NCI-H69 (cell line): Measurements from ENCODE around the gene PTCD3.
A peak's percentile ranks its signal among the peaks of the same experiment; 100 is the strongest.

Experiments used
- DNase-seq: peaks from one replicate; lab custom pipeline; 2025; lab: John Stamatoyannopoulos, UW

Gene PTCD3

GRCh38 chr2:86143926-86144685 lies 38.1 kb downstream of the PTCD3 start:
- DNase-seq, result no peak

DNA sequence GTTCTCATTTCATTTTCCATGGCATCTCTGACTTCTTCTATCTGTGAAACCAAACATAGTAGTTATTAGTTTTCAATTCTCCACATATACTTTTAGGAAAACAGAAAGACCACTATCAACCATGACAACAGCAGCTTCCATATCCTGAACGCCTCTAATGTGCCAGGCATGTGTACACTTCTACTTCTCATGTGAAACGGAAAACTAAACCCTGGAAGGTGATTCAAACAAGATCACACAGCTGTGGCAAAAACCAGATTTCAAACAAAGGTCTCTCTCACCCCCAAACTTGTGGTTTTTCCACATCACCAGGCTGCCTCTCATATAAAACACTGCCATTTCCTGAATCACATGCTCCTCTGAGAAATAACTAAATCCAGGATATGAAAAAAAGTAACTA lies 41.8 kb downstream of the PTCD3 start:
- DNase-seq, result no peak

- no peak for DNase-seq
These were observed 44.5 kb downstream of the PTCD3 start for GRCh38 chr2:86150502-86150901.

DNA sequence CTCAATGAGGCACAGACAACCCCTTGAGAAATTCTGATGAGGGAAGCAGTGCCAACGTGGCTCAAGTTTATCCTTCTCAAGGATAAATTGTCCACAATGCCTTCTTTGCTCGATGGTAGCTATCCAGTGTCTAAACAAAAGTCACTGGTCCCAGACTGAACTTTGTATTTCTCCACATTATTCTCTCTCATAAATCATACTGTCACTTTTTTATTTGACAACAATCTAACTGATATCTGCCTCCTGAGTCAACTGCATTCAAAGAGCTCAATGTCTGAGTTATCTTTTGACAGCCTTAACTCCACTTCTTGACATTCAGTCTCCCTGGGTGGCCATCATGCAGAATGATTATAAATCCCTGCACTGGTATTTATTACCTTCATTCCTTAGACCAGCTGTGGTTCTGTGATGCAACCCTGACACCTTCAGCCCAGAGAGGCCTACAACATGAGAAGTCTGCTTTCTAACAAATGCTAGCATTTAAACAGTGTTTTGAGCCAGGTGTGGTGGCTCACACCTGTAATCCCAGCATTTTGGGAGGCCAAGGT lies 51.0 kb downstream of the PTCD3 start:
- no peak for DNase-seq

DNA sequence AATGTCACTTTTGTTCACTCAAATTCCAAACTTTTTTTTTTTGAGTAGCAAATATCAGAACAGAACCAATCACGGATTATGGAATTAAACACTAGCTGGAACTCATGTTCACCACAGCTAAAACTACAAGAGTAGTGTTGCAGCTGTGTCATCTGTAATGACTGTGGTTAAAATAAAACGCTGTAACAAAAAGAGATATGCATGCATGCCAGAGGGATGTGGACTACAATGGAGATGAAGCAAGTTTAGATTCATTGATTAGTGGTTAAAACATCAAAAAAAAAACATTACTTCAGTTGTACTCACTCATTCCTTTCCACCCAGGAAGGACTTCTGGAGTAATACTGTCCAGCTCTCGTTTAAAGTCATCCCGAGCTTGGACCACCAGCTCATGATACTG lies 52.3 kb downstream of the PTCD3 start:
- no peak for DNase-seq

DNA sequence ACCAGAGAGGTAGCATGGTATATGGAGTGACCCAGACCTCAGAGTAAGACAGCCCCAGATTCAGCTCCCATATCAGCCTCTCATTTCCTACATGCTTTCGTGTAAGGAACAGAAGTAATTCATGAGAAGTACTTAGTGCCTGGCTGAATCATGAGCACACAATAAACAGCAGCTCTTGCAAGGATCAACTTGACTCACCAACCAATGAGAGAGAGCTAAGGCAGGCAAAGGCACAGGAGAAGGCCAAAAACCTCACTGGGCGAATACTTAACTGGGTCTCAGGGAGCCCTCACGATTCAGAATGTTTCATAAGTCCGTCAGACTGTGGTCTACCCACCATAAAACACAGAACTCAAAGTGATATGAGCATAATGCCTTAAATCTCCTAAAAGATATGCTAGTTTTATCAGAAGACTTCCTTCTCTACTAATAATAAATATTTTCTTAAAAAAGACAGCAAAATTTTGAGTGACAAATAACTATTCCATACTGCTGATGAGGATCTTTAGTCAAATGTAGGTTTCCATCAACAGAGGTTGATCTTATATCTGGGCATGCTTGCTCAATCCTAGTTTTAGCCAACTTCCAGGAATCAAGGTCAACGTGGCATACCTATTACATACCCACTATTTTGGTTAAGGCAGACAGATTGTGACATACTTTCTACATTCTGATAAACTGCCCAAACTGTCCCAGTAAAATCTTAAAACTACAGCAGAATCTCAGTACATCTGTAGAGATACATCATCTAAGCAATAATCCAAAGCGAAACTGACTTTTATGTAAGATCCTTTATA lies 54.3 kb downstream of the PTCD3 start:
- no peak for DNase-seq

- no peak for DNase-seq
These were observed 64.4 kb downstream of the PTCD3 start for GRCh38 chr2:86170449-86170848.

GRCh38 chr2:86171295-86171694 lies 65.3 kb downstream of the PTCD3 start:
- DNase-seq, result no peak

DNA sequence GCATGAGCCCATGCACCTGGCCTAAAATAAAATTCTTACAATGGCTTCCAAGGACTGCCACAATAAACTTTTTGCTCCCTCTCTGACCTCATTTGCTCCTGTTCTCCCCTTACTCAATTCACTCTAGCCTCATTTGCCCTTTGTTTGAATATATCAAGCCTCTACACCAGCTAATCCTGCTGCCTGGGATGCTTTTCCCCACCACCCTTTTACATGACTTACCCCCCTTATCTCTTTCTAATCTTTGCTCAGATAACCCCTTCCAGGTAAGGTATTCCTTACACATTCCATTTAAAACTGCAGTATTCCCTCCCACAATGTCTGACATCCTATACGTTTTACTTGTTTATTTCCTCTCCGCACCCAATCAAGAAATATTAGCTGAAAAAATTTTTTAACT lies 66.6 kb downstream of the PTCD3 start:
- no peak for DNase-seq

GRCh38 chr2:86174445-86174844 lies 68.4 kb downstream of the PTCD3 start:
- DNase-seq, result no peak

- DNase-seq, result peak; percentile 3
These were observed 69.8 kb downstream of the PTCD3 start for GRCh38 chr2:86175828-86176227.

DNA sequence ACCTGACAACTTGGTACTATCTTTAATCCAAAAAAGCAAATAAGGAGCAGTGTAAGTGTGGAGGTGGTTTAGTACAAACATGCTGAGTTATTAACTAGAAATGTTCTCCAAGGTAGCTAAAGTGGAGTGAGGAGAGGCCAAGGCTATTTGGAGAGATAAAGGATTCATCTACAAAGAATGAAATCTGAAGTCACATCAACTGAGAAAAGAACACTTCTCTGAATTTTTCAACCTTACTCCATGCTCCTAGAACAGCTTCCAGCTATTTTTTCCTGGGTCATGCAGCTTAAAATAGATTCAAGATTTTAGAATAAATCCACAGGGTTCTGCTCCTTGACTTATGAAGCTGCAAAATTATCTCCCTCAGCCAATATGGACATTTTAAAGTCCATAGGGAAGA lies 70.6 kb downstream of the PTCD3 start:
- no peak for DNase-seq

DNA sequence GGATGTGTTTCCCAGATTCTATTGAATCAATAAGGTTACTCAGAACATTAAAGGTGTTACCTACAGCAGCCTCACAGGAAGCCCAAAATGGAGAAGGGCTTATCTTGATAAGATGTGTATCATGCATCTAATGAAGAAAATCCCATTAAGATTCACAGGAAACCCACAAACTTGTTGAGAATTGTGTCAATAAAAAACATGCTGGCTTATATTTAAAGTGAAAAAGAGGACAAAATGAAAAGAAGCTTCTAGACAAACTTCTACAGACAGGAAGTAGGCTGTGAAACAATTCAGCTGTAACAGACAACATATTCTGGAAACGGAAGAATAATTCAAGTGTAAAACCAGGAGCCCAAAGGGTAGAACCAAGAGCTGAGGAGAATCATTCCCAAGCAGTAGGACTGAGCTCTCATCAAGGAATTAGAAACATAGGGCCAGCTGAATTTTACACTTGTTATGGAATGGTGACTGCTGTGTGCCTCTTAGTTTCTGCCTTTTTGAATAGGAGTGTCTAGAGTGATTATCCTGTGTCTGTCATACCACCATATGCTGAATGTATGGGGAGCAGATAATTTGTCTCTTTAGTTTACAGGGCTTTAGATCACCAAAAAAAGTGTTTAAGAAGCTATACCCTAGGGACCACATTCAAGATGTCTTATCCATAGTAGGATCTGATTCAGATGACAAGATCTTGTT lies 79.6 kb downstream of the PTCD3 start:
- no peak for DNase-seq

DNA sequence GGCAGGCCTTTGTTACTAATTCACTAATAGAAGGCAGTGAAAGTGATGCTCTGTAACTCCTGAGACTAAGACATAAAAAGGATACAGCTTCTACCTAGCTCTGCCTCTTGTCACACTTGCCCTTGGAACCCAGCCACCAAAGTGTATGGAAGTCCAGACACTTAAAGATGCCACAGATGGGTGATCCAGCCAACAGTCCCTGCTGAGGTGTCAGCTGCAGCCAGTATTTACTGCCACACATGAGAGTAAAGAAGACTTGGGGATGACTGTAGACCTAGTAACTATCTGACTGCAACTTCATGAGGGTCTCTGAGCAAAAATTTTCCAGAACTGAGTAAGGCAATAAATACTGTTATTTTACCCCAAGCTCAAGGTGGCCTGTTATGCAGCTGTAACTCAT lies 80.4 kb downstream of the PTCD3 start:
- peak; percentile 17 for DNase-seq

DNA sequence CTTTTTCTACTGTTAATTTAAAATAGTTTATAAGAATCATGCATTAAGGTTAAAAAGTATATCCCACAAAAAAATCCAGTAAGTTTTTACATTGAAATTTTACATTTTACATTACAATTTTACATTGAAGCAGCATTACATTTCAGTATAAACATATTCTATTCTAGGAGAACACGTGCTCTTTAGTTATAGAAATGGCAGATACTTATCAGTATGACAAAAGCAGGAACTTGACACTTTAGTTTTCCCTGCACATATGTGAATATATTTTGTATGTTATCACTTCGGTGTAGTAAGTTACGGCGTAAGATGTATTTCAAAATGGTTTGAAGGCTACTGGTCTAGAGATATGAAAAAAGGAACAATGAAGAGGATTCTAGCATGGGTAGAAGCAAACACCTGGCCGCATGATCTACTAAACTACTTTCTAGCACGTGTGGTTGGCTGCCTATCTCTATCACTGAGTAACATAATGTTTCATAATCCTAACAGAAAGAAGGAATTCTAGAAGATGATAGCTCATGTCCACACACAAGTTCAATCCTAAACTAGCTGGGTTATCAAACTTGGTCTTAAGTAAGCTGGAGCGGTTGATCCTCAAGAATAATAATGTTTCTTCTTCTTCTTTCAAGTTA lies 83.9 kb downstream of the PTCD3 start:
- DNase-seq, result no peak
